TTC549 (cell line): Measurements from ENCODE around the gene CHN2.

ENCODE experiments used
- FAIRE-seq: peaks from 2 replicates; lab custom pipeline; 2012; peaks lifted over from hg19 to GRCh38; lab: Jason Lieb, UNC

CHN2 gene

GRCh38 chr7:29335188-29336083, 140.9 kb downstream of the CHN2 start:
- no peak for FAIRE-seq

DNA sequence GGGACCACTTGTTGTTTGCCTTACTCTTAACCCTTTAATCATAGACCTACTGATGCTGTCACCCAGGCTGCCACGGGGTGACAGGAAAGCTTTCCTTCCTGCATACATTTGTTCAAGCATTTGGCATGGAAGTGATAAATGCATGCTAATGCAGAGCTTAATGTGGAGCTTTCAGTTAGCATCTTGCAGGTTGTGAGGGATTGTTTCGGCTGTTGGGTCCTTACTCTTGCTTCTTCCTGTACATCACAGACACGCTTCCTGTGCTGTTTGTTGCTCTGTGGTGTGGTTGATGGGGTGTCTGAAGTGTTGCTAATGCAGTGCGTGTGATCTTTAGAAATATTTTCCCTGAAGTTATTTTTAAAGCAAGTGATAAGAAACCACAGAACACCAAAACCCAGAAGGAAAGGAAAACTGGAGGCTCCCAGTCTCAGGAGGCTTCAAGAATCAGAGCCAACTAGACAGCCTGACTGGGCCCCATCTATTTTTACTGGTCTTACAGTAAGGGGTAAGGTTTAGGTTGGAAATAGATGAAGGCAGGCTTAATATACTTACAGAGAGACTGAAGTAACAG, 143.1 kb downstream of the CHN2 start:
- FAIRE-seq = no peak

DNA sequence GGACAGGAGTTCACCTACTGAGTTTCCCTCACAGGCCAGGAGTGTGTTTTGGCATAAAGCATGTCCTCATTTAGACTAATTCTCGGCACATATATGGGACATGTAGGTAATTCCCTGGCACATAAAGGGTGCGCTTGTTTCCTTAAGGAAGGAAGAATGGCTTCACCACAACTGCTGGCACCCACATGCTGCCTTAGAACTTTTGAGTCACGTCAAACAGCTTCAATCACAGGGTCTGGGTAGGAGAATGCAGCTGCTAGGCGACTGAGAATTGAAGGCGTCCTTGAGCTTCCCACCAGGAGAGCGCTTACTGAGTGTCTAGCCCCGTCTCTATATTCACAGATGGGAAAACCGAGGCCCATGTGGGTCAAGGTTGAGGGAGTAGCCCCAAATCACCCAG, 146.1 kb downstream of the CHN2 start:
- no peak for FAIRE-seq

DNA sequence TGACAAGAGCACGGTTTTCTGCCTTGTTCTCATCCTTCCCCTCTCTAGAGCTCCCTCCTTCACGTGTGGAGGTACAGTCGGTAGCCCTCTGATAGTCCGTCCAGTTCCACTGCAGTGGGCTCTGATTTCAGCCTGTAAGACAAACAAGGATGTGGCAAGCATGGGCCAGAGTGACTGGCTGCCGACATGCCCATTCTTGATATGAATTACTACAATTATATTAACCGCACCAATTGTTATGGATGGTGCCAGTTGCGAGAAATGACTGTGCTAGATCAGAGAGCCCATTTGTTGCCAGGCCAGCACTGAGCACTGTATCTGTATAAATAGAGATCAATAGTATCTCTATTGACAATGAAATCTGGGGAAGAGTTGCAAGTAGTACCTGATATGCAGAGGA, 146.6 kb downstream of the CHN2 start:
- FAIRE-seq = no peak

DNA sequence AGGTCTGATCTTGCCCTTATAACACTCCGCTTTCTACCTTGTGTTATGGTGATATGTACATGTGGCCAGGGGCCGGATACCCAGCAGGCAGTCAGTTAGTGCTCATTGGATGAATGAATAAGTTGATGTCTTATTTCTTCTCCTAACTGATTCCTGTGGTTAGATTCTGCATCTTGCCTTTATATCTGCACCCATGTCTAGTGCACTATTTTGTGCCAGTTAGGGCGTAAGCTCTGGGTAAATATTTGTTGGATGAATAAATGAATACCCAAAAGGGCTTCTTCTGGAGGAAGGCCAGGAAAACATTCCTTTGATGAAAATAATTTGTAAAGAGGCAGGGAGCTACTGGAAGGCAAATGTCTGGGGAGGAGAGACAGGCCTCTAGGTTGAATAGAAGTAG, 148.2 kb downstream of the CHN2 start:
- no peak for FAIRE-seq

- no peak for FAIRE-seq
These were observed 148.8 kb downstream of the CHN2 start for GRCh38 chr7:29343399-29343798.

DNA sequence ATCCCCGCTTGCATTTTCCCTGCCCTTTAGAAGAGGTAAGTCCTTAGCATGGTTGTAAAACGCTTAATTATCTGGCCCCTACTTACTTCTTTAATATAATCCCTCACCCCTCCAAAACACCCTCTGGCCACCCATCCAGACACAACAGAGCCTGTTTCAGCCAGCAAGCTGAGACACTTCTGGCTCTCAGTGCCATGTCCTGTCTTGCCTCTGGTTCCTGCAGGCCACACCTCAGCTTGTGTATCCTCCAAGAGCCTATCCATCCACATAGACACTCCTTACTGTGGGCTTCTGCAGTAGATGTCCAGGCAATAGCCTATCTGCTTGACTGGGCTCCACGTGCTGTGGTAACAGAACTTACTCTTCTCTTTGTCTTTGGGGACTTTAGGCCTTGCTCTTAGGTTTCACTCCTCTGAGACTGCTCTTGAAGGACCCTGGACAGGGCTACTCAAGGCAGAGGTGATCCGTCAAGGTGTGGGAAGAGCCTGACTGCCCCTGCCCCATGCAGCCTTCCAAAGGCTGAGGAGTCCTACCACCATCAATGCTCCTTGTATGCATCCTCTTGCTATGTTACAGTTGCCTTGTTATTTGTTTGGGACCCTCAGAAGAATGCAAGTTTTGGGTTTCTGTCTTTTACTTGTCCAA, 149.9 kb downstream of the CHN2 start:
- FAIRE-seq = no peak

DNA sequence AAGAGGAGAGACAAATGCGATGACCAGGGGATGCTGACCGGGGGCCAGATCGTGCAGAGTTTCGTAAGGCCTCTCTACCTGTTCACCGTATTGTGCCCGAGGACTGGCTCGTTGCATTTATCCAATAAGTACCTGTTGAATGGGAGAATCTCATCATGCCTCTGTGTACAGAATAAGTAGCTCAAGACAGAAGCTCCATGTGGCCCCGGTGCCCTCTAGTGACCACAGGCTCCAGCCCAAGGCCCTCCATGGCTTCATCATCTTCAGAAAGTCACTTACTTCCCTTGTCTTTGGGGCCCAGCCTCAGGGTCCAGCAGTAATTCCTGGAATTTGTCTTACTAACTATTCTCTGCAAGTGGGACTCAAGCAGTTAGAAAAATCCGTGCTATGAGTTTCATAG, 151.0 kb downstream of the CHN2 start:
- FAIRE-seq = no peak

DNA sequence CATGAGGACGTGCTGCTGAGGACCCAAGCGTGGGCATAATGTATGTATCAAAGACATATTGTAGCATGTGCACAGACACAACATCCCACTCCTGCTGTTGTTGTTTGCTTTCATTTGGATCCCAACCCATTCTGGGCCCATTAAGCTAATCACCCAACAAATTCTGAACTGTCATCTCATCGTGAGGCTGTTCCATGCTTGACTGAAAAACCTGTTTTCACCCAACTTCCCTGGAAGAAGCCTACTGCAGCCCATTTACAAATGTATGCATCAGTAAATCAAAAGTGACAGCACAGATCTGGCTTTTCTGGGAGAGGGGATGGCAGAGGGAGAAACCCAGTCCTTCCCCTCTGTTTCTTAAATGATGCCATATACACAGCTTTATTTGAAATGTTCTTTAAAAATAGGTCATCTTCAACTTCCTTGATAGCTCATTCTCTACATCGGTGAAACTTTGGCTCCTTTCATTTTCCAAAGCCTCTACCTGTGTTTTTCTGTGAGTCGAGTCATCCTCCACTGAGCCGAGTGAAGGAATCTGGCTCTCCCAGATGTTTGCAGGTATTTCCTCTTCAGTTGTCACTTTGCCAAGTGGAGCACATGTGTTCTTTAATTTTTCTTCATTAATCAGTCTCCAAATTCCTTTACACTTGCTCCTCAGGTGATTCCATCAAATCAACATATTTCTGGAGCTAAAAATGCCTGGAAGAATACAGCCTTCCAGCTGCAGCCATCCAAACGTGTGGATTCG, 151.8 kb downstream of the CHN2 start:
- FAIRE-seq = no peak

DNA sequence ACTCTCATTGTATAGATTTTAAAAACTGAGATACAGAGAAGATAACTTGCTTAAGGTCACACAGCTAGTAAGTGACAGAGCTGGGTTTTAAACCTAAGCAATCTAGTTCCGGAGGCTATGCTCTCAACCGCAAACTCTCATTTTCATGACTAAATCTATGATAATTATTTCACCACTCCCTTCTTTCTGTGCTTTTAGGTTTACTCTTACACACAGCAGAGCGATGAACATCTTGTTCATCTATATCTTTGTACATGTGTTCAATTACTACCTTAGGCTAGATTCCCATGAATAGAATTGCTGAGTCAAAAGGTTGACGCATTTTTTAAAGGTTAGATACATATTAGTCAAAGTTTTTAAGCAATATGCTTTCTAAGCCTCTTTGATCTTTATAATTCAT, 154.8 kb downstream of the CHN2 start:
- FAIRE-seq = no peak

DNA sequence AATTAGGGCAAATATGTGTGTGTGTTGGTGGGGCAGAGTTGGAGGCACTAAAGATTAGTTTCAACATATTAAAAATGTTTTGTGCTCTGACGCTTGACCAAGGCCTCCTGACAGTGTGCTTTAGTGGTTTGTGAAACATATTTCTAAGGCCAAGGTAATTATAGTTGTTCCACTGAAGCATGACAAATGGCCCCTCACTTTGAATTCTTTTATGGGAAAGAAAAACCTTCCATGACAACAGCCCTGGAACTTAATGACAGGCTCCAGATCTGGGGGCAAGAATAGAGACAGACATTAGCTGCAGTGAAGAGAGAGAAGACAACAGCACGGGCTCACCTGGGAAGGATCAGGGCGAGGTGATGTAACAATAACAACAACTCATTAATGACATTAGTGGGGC, 155.8 kb downstream of the CHN2 start:
- no peak for FAIRE-seq

DNA sequence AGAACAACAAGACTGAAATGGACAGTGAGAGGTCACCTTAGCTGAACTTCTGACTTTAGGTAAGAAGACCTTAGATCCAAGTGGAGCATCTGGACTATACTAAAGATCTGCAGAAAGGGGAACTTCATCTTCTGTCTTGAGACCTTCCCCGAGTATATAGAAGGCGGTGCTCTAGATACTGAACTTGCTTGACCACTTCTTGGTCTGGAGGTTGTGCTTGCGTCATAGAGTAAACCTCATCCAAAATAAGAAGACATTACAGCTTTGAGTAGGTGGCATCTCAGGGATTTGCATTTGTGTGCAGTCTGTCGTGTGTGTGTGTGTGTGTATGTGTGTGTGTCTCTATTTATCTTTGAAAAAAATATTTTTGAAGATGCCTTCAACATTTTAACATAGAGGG, 157.5 kb downstream of the CHN2 start:
- FAIRE-seq = no peak

GRCh38 chr7:29353810-29354209, 159.2 kb downstream of the CHN2 start:
- FAIRE-seq = no peak

DNA sequence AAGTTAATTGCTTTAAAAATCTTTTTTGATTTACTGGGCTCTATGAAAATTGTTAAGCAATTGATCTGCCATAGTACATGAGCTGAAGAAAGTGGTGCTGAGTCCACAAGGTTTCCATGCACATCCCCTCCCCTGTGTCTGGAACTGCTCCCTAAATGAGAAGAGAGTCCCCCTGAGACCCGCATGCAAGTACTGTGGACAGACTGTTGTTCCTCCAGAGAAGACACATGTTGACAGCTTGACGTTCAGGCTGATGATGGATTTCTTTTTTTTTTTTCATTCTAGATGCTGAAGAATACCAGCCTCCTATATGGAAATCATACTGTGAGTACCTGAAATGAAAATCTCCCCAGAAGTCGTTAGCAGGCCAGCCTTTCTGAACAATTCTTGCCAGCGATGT, 159.8 kb downstream of the CHN2 start:
- no peak for FAIRE-seq

DNA sequence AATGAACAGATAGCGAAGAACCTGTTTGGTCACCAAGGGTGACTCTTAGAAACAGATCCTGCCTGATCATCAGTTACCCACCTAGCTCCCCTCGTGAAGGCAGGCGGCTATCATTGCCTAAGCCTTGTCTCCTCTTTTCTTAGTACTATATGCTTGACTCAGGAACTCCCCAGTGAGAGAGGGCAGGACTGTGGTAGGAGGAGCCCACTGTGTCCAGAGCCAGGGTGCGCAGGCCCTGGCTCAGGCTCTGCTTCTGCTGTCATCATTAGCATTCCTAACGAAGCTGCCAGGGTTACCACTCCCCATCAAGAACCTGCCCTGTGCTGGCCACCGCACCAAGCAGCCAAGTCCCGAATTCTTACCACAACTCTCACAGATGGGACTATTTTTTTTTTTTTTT, 160.8 kb downstream of the CHN2 start:
- no peak for FAIRE-seq

- no peak for FAIRE-seq
These were observed 162.1 kb downstream of the CHN2 start for GRCh38 chr7:29356631-29357030.

DNA sequence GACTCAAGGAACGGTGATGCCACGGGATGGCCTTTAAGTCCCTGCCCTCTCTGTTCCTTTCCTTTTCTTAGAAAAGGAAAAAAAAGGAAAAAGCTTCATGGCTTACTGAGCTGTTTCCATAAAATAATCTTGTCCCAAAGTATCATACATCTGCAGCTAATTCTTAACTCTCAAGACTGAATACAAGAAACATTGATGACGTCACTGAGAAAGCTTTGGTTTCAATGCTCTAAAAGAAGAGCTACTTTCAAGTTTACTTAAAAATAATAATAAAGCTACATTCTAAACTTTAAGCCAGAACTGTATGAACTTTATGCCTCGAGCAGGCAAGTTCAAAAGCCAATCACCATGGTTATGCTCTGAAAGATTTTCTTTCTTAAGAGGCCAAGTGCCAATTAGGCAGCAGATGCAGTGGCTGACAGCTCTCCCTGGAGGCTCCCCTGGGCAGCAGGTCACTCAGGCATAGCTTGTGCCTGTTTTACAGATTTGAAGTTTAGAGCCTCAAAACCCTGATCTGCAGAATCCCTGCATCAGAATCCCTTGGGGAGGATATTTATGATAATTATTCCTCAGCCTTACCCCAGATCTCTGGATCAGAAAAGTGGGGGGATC, 165.0 kb downstream of the CHN2 start:
- no peak for FAIRE-seq

- no peak for FAIRE-seq
These were observed 166.4 kb downstream of the CHN2 start for GRCh38 chr7:29360633-29361625.

DNA sequence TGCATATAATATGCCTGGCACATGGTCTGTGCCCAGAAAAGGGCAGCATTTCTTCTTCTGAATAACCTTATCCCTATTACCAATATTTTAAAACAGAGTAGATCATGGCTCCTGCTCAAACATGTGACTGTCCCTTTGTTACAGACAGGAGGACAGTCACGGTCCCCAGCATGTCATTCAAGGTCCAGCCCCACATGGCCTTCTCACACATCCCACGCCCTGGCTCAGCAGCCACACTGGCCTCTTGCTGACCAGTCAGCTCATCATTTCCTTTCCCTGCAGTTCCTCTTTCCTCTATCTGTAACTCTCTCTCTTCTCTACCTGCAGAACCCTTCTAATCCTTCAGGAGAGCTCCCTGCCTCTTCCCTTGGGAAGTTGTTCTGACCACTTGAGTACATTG, 167.8 kb downstream of the CHN2 start:
- no peak for FAIRE-seq

DNA sequence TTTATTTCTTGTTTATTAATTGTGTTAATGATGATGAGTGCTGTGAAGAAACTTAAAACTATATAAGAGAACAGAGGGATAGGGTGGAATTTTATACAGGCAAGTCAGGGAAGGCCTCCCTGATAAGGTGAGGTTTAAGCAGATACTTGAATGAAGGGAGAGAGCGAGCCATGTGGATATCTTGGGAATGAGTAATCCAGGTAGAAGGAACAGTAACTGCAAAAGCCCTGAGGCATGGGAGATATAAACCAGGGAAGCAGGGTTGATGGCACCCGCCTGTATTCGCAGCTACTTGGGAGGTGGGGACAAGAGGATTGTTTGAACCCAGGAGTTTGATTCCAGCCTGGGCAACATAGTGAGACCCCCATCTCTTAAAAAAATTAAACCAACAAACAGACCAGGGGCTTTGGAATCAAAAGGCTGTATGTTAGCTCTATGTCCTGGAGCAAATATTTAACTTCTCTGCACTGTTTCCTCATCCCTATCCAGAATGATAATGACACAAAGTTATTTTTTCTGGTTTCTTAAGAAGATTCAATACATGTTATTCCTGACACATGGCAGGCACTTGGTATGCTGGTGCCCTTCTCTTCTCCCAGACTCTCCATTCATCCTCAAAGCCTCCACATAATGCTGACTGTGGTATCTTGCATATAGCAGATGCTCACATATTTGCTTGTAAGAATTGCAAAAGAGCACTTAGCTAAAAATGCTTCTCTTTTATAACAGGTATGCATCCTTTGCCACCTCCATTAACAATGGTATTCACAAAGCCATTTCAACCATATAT, 169.3 kb downstream of the CHN2 start:
- FAIRE-seq = no peak
